Stimulated activated CD4-positive, alpha-beta T cell treated with anti-CD3 and anti-CD28 coated beads, TNF-alpha, amount 100 ng/mL, for 4 hours (primary cell): ENCODE data around the gene STYK1.
"Not testable (repeated sequence)": the region's sequence is repeated elsewhere in the genome, so short reads cannot be mapped to it uniquely, and the experiment has no call there.

Experiments used
- DNase-seq, 3 experiments: peaks; one replicate each; pipeline ENCODE4 v3.0.0-alpha.2; 2020; ENCODE audit warnings: low read depth in 3 of 3

STYK1 gene

DNA sequence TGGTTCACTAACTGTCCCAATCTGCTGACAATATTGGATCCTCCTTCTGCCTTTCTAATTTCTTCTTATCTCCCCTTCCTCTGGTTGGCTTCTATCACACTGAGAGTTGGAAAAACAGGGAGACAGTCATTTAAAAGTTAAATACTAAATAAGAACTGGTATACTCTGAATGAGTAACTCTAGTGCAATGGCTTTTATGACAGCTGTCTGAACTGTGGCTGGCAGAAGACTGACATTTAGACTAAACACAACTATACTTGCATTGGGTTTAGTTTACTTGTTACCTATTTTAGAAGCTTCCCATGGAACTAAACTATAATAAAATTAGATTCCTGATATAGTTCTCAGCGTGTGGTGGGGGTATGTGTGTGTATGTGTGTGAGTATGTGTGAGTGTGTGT lies 52.6 kb downstream of the STYK1 start:
- DNase-seq = no peak

DNA sequence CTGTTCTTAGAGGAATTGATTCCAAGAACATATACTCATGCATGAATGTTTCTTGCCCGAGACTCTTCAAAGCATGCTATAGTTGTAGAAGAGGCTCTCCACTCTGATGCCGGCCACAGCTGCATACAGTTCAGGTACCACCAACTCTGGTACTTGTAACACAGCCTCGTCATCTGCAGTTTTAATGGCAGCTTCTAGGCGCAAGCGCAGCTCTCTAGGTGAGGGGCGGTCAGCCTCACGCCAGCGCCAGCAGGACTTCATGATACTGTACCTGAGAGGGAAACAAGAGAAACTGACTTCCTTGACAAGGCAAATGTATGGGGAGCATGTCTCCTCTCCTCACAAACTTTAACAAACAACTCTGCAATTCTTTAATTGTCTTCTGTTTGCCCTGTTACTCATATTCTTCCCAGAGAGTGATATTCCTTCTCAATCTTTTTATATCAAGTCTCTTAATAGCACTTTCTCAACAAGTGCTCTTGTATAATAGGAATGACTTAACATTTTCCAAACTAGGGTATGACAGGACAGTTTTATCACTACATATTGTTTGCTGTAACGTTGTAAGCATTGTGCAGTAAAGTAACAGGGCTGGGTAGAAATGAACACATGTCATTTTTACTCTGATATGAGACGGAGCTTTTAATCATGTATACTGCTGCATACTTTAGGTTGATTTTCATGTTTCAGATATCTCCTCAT lies 53.6 kb downstream of the STYK1 start:
- no peak for DNase-seq

DNA sequence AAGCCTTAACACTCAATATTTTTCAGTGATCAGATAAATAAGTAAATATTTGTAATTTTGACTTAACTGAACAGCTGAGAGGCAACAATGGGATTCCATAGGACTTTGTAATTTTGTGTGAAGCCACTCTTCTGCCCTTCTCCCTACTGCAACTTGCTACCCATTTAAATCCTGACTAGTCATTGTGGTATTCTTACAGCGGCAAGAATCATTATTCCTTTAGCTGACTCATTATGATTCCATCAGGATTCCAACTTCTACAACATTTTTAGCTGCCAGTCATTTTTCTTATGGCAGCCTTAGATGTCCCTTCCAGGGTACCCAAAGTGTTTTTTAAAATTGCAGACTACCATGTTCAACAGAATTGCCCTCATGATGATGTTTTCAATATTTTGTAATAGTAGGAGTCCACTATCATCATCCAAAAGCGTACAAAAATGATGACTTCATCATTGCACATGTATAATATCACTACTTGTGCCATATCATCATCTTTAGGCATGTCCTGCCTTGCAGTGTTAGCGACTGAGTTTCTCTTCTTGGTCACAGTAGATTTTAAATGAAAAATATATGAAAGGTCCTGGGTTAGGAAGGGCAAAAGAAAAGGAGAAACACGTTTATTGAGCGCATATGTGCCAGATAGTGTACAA lies 55.4 kb downstream of the STYK1 start:
- DNase-seq = no peak

DNA sequence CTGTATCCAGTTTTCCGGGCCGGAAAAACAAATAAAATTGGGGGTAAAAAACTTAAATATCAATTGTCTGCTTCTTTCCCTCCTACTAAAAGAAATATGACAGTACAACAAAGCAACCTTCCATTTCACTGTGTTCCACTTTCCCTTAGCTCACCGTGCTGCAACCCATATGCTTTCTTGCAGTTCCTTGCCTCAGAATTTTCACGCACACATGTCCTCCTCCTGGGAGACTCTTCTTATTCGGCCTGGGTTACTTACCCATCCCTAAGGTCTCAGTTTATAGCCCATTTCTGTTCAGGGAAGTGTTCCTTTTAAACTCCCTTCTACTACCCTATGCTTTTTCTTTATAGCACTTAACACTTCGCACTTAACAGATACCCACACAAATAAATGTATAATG lies 56.0 kb downstream of the STYK1 start:
- no peak for DNase-seq

DNA sequence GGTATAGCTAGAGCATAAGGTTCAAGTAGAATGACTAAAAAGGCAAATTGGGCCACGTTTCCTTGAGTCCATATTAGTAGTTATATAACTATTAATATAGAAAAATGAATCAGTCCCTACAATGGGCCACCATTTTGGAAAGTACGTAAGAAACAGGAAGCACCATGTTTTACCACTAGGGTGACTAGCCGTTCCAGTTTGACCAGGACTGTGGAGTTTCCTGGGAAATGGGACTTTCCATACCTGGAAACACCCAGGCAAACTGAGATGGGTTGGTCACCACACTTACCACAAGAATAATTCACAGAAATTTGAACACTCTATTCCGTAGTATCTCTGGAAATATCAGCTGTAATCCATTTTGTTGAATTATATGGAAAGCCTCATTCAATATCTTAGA lies 58.3 kb downstream of the STYK1 start:
- no peak for DNase-seq

DNA sequence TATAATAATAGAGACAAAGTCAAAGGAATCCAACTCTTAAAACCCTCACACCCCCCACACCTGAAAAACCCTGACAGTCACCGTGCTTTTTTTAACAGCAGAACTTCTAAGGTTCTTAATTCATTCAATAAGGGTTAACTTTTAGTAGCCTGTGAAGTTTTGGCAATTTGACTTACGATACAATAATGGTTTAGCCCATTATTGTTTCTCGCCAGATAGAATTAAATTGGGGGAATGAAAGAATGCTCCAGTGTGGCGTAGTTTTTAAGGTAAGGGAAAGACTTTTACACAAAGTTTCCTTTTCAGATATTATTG lies 59.8 kb downstream of the STYK1 start:
- no peak for DNase-seq

DNA sequence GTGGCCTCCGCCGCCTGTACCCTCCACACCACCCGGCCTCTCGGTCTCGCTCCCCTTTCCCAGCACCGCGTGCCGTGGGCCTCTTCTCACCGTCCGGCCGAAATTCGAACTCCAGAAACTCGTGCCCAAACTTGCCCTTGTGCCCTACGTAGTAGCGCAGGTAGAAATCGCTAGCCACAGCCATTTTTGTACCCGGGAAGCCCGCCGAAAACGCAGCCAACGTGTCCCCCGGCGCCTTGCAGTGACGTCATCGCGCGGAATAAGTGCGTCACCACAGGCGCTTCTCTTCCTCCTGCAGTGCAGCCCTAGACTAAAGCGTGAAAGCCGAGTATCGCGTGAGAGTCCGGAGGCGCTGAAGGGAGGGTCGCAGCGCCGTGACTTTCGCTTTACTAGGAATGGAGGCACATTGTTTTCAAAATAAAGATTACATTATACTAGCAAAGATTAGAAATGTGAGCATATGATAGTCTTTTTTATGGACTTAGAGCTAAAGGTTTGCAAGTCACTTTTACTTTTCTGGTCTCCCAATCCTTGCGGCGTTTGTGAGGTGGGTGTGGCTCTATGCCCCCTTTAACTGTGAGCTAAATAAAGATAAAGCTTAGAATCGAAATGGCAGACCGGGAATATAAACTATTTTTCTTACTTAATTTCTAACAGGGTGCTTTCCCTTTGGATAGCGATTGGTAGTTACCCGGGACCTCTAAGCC lies 60.4 kb downstream of the STYK1 start, which contains the start of gene MAGOHB:
Gene MAGOHB (minus strand): TSS at position 261 of the 707 bp plus-strand sequence. CDS start 77 bp downstream, at position 184.
- DNase-seq = peak; percentile 97 to 99 (median 97)

DNA sequence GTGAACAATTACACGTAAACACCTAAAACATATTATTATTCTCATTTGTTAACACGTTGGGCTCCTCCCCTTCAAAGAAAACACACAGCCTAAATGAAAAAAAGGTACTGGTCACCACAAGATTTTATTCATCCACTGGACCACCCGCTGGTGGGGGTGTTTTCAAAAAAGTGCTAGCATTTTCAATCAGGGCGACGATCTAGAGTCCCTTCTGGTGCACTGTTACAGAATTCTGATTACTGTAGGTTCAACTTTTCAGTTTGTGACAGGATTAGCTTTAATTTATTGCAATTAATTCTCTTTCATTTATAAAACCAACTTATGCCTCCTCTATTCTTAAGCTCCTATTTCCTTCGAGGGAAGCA lies 60.9 kb downstream of the STYK1 start:
- peak in 1 of 3 experiments; percentile 1 for DNase-seq

DNA sequence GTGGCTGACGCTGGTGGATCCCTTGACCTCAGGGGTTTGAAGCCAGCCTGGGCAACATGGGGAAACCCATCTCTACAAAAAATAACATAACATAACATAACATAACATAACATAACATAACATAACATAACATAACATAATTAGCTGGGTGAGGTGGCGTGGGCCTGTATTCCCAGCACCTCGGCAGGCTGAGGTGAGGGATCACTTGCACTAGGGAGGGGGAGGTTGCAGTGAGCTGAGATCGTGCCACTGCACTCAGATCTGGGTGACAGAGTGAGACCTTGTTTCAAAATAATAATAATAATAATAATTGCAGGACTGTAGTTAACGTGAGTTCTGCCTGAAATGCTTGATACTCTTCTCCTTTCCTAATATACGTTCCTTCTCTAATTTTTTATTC lies 61.7 kb downstream of the STYK1 start:
- DNase-seq = no peak

DNA sequence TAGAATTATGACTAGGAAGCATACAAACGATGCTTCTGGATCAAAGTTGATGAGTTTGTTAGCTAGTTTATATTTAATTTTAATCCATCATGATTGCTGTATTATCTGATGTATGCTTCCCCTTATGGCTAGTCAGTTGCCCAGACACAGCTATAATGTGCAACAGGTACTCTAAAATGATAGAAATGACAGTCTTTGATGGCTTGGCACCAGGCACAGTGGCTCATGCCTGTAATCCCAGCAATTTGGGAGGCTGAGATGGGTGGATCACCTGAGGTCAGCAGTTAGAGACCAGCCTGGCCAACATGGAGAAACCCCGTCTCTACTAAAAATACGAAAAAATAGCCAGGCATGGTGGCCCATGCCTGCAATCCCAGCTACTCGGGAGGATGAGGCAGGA lies 62.6 kb downstream of the STYK1 start:
- not testable (repeated sequence) for DNase-seq

DNA sequence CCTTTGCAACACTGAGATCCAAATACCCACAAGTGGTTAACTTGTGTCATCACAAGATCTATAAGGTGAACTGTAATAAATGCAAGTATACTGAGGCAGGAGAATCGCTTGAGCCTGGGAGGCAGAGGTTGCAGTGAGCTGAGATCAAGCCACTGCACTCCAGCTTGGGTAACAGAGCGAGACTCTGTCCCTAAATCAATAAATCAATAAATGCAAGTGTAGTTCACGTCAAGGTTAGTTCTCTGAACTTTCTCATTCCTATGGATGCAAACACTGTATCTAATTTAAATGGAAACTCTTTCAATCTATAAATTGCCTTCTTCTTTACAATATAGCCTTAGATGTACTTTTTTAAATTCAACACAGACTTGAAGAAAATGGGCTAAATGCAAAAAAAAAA lies 63.7 kb downstream of the STYK1 start:
- DNase-seq = no peak

DNA sequence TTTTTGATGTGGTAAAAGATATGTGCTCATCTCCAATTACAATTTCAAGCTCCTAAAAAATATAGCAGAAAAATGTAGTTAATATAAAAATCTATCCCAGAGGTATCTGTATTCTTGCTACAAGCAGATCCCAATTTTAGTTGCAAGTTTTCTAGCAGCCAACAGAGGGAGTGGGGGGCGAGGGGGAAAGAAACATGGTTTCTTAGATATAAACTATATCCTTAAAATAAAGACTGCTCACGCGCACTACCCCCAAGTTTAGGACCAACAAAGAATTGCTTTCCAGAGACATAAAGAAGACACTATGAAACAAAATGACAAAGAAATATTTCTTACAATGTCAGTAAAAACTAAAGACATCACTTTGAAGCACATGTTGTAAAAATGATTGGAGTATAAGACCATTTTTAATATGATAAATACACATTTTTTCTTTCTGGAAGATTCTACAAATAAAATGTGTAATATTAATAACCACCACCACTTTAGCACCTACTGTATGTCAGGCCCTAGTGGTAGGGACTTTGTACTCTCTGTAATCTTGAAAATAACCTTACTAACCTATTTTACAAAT lies 65.9 kb downstream of the STYK1 start:
- no peak for DNase-seq

DNA sequence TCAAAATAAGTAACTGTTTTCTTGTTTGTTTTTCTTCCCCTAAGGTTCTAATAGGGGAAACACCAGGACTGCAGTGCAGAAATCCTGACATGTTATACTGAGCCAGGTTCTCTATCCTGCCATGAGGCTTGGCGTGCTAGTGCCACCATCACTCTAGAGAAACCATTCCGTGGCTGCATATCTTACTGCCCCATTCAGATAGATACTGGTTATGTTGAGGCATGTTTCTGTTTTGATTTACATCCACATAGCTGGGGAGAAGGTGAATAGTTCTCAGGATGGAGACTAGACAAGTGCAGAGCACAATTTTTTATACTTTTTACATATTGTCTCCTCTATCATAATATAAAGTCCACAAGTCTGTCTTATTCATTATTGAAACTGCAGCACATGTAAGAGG lies 72.0 kb downstream of the STYK1 start:
- DNase-seq = no peak

DNA sequence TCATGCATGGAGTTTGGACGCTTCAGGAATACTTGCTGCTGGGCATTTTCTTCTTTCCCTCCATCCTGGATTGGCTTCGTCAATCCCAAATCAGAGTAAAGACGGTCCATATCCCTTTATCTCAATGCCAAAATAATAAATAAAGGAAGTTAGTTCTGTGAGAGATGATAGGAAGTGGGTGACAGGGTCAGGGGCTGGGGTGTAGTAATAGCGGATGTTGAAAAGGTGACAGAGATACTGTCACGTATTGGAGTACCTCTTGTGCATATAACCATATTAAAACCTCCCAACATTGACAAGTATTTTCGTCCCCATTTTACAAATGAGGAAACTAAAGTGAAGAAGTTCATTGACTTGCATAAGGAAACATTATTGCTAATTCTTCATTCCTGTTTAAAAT lies 72.9 kb downstream of the STYK1 start:
- no peak for DNase-seq

DNA sequence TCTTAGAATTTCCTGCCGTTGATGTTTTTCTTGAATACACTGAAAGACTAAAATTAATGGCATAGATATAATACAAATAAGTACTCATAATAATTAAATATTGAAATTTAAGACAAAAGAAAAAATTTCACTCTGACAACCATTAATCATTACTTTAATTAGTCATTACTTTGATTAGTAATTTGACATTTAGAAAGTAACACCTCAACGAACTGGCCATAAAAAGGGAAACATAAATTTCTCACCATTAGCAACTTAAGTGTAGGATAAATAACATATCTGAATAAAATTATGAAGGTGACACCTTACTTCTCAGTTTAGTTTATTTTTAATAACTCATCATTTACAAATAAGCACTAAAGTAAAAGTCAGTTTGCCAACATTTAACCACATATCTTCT lies 78.0 kb downstream of the STYK1 start:
- no peak for DNase-seq

DNA sequence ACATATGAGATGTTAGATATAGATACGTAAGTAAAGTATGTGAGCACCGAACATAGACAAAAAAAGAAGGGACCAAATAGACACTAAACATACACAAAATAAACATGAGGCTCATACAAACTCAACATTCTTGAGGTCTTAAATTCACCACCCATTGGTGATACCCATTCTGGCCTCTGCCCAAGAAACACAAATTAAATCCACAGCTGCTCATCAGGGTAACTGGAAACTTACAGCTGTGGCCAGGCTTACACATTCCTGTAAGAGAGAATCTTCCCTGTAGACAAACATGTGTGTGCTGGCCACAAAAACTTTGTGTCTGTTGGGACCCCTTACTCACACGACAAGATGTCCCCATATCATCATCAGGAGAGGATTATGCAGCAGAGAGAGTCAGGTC lies 82.9 kb downstream of the STYK1 start:
- no peak for DNase-seq

DNA sequence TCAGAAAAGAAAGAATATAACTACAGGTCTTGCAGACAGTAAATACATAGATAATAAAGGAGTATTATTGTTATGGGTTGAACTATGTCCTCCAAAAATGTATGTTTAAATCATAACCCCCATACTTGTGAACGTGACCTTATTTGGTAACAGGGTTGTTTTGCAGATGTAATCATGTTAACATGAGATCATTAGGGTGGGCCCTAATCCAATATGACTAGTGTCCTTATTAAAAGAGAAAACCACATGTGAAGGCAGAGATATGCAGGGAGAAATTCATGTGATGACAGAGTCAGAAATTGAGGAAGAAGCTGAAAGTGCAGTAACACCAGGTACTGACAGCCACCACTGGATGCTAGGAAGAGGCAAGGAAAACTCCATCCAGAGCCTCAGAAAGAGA lies 89.4 kb downstream of the STYK1 start:
- DNase-seq = no peak

DNA sequence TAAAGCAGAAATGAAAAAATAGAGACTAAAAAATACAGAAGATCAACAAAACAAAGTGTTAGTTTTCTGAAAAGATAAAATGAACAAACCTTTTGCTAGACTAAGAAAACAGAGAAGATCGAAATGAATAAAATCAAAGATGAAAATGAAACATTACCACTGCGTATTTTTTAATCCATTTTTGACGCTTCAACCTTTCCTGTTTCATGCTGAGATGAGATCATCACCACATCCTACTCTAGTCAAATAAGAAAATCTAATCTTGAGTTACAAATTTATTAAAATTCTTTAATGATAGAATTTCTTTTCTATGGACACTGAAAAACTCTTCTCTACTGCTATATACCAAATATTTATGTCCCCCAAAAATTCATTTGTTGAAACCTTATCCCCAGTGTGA lies 91.1 kb downstream of the STYK1 start:
- DNase-seq = no peak

DNA sequence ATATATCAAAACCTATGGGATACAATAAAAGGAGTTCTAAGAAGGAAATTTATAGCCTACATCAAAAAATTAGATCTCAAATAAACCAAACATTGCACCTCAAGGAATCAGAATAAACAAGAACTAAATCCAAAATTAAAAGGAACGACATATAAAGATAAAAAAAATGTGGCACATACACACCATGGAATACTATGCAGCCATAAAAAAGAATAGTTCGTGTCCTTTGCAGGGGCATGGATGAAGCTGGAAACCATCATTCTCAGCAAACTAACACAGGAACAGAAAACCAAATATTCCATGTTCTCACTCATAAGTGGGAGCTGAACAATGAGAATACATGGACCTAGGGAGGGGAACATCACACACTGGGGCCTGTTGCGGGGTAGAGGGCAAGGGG lies 91.7 kb downstream of the STYK1 start:
- DNase-seq = not testable (repeated sequence)

DNA sequence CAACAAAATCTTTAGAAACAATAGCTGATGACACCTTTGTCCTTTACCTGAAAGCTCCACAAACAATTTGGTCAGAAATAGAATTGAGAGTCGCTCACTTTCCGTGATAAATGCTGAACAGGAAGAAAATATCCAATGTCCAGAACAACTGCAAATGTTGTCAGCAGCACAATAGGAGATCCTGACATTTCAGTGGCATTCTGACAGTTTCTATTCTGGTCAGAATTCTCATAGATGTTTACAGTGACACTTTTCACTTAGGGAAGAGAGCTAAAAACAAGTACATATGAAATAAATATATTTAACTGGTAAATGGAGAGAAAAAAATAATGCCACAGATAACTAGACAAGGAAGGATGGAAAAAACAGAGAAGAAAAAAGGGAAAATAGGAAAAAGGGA lies 99.5 kb downstream of the STYK1 start:
- DNase-seq = no peak

DNA sequence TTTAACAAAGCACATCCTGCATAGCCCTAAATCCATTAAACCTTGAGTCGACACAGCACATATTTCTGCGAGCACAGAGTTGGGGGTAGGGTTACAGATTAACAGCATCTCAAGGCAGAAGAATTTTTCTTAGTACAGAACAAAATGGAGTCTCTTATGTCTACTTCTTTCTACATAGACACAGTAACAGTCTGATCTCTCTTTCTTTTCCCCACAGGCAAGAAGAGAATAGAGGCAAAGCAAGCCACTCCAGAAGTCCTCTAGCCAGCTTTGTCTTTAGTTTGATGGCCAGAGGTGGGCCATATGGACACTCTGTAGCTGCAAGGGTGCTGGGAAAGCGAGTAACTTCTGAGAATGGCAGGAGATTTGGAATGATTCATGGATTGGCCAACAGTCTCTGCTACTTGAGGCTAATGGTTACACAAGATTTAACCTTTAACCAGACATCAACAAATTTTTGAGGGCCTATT lies 101.8 kb downstream of the STYK1 start:
- DNase-seq = not testable (repeated sequence)

DNA sequence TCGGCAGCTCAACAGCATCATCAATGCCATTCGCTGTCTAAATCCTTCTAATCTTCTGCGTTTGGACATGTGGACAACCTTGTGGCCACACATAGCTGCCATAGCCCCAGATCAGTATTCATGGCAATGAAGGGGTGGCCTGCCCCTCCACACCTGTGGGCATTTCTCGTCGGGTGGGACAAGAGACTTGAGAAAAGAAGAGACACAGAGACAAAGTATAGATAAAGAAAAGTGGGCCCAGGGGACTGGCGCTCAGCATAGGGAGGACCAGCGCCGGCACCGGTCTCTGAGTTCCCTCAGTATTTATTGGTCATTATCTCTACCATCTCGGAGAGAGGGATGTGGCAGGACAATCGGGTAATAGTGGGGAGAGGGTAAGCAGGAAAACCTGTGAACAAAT lies 102.7 kb downstream of the STYK1 start:
- DNase-seq = no peak
